Ramos (cell line): ENCODE data around the gene TM9SF4.

Experiments
- in situ Hi-C: fragments of 300-500 bp; cut with MboI; formaldehyde crosslinking; loops from one replicate; pipeline ENCODE4 v1.14.3; 2022; ENCODE audit warnings: low sequenced_read_pairs; ENCODE audit not compliant: unreplicated experiment

Gene TM9SF4

GRCh38 chr20:32125506-32125905 is 16.0 kb downstream of the TM9SF4 start:
- in situ Hi-C loops, result no loop called here

GRCh38 chr20:32126919-32127318 is 17.4 kb downstream of the TM9SF4 start:
- in situ Hi-C loops, result no loop called here

- in situ Hi-C loops, result no loop called here
Observed at GRCh38 chr20:32127347-32127746, 17.8 kb downstream of the TM9SF4 start.

GRCh38 chr20:32128167-32128566 is 18.7 kb downstream of the TM9SF4 start:
- in situ Hi-C loops, result no loop called here

- in situ Hi-C loops, result no loop called here
Observed at GRCh38 chr20:32129863-32130262, 20.3 kb downstream of the TM9SF4 start.

GRCh38 chr20:32130352-32130751 is 20.8 kb downstream of the TM9SF4 start:
- in situ Hi-C loops, result no loop called here

GRCh38 chr20:32130965-32131364 is 21.5 kb downstream of the TM9SF4 start:
- in situ Hi-C loops, result no loop called here

- in situ Hi-C loops, result no loop called here
Observed at GRCh38 chr20:32132911-32133549, 23.5 kb downstream of the TM9SF4 start.

GRCh38 chr20:32134026-32134425 is 24.5 kb downstream of the TM9SF4 start:
- in situ Hi-C loops, result no loop called here

GRCh38 chr20:32135983-32136515 is 26.5 kb downstream of the TM9SF4 start:
- in situ Hi-C loops, result no loop called here

GRCh38 chr20:32138921-32139320 is 29.4 kb downstream of the TM9SF4 start:
- in situ Hi-C loops, result no loop called here

GRCh38 chr20:32139947-32140346 is 30.4 kb downstream of the TM9SF4 start:
- in situ Hi-C loops, result no loop called here

- in situ Hi-C loops, result no loop called here
Observed at GRCh38 chr20:32140603-32141002, 31.1 kb downstream of the TM9SF4 start.

- in situ Hi-C loops, result no loop called here
Observed at GRCh38 chr20:32141465-32141980, 32.0 kb downstream of the TM9SF4 start.

GRCh38 chr20:32142088-32142487 is 32.6 kb downstream of the TM9SF4 start:
- in situ Hi-C loops, result no loop called here

GRCh38 chr20:32142991-32143390 is 33.5 kb downstream of the TM9SF4 start:
- in situ Hi-C loops, result no loop called here

- in situ Hi-C loops, result no loop called here
Observed at GRCh38 chr20:32144898-32145662, 35.6 kb downstream of the TM9SF4 start.

GRCh38 chr20:32149566-32150170 is 40.2 kb downstream of the TM9SF4 start:
- in situ Hi-C loops, result no loop called here

GRCh38 chr20:32150291-32150848 is 40.9 kb downstream of the TM9SF4 start:
- in situ Hi-C loops, result no loop called here

- in situ Hi-C loops, result no loop called here
Observed at GRCh38 chr20:32152421-32153155, 43.1 kb downstream of the TM9SF4 start.
